GM12874 (cell line): ENCODE data around the gene ASB3.

Experiments
- CTCF ChIP-seq: IDR thresholded peaks from 2 replicates; pipeline ENCODE4 v1.5.1; 2011; ENCODE audit warnings: low read depth, mild to moderate bottlenecking, control low read depth, low read length, moderate library complexity; ENCODE audit not compliant: insufficient read depth

Gene ASB3

GRCh38 chr2:53768242-53768542 is 18.6 kb downstream of the ASB3 start:
- no peak for TF ChIP-seq CTCF

- peak; percentile 16; the same call in 1 of the 2 replicates for TF ChIP-seq CTCF
Measured at GRCh38 chr2:53767405-53768241, 19.1 kb downstream of the ASB3 start, which contains the start of gene CHAC2. TSS of gene CHAC2 (plus strand) at chr2:53767804. CDS start at chr2:53767887, 83 bp downstream.

- no peak for TF ChIP-seq CTCF
Measured at GRCh38 chr2:53765767-53766166, 21.0 kb downstream of the ASB3 start.

- TF ChIP-seq CTCF = no peak
Measured at GRCh38 chr2:53756644-53757043, 30.1 kb downstream of the ASB3 start.

- no peak for TF ChIP-seq CTCF
Measured at GRCh38 chr2:53755121-53755520, 31.6 kb downstream of the ASB3 start.

- no peak for TF ChIP-seq CTCF
Measured at GRCh38 chr2:53753041-53753440, 33.7 kb downstream of the ASB3 start.

GRCh38 chr2:53752385-53752784 is 34.4 kb downstream of the ASB3 start:
- TF ChIP-seq CTCF = no peak
